ENCODE data around the gene LRRC47.

Gene LRRC47

GRCh38 chr1:3731583-3732433 is 64.5 kb downstream of the LRRC47 start:
- no peak for DNase-seq

- no peak for DNase-seq
Observed at GRCh38 chr1:3730543-3731247, 65.6 kb downstream of the LRRC47 start.

GRCh38 chr1:3729594-3730542 is 66.4 kb downstream of the LRRC47 start:
- DNase-seq: no peak
